Measurements from ENCODE around the gene CFAP61. TPM values are rescaled to one million over a fixed set of nuclear protein-coding genes. Genes with fewer than 3 reads are reported as not detected.

The CFAP61 gene
- total RNA-seq, 2 donors from 2014 or later = not detected

DNA sequence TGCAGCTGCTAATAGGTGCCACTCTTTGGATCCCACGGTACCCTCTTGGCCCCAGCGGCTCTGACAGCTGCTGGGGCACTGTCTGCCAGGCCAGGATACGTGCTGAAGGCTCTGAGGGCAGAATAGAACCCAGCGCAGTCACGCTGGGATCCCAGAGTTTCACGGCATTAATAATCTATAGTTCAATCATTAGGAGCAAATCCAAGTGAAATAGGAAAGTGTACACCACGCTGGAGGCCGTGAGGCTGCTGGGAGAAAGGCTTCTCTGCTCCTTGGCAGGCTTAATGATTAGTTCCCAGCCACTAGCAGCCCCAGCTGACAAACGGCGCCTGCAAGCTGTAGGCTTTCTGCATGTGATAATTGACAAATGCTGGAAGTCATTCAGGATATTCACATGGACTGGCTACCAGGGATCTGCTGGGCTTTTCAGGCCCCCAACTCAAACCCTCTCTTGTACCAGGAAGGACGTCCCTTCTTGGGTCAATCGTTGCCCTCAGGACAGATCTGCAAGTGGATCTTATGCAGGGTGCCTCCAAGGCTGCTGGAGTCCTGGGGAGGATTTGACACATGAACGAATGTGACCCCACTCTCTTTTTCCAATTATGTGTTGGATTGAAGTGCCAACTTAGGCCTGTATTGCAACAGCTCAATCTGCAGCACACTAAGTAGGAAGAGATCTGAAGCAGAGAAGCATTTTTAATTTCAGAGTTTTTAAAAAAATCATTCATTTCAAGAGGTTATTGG is 265.5 kb downstream of the CFAP61 start:
- Mint-ChIP-seq H3K9me3 (no peaks in the 10 kb centered on the region), H3K4me3 (no peak overlapping the region), H3K27me3 (no peaks in the 10 kb centered on the region), H3K27ac (no peak overlapping the region), H3K36me3 (ENCODE audit: low read depth) (no peaks in the 10 kb centered on the region), H3K4me1 (no peaks in the 10 kb centered on the region)
- ATAC-seq (replicated peaks) = no peak

DNA sequence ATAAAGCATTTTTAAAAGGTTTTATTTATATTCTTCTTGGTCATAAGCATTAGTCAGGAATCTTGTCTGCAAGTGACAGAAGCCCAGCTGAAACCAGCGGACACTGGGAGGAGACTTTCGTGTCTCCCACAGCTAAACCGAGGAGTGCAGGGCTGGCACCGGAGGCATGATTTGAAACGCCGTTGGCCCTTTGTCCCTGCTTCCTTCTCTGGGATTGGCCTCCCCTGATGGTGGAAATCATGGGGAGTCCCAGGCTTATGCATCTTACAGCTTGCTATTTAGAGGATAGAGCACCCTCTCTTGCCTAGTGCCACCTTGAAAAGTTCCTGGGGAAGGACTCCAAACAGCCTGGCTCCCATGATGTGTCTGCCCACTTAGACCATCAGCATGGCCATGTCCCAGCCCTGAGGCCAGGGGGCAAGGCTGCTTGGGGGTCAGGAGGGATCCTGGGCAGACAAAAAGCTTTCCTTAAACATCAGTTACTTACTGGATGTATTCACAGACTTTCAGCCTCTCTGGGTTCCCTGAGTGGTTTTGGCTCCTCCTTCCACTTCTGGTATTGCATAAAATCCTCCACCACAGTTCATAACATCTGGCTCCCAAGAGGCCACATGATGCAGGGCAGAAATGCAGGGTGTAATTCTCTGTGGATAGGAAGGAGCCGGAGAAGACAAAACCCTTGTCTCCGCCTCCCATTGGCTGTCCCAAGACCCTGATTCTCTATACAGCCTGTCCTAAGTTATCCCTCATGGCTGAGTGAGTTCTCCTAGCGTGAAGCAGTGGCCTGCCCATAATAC is 266.2 kb downstream of the CFAP61 start:
- Mint-ChIP-seq H3K36me3 (ENCODE audit: low read depth) (no peaks in the 10 kb centered on the region), H3K27ac (no peak overlapping the region), H3K4me3 (no peak overlapping the region)

GRCh38 chr20:20321134-20321533 is 268.8 kb downstream of the CFAP61 start:
- Mint-ChIP-seq H3K4me1 (no peaks in the 10 kb centered on the region), H3K4me3 (no peak overlapping the region), H3K27ac (no peak overlapping the region), H3K9me3 (no peaks in the 10 kb centered on the region), H3K27me3 (no peaks in the 10 kb centered on the region), H3K36me3 (ENCODE audit: low read depth) (no peaks in the 10 kb centered on the region)
- ATAC-seq (replicated peaks) = no peak

More for the DNA sequence above, 266.2 kb downstream of the CFAP61 start:
- H3K9me3 Mint-ChIP-seq = no peaks in the 10 kb centered on the region
- H3K27me3 Mint-ChIP-seq = no peaks in the 10 kb centered on the region
- H3K4me1 Mint-ChIP-seq = no peaks in the 10 kb centered on the region
- ATAC-seq (replicated peaks) = no peak

DNA sequence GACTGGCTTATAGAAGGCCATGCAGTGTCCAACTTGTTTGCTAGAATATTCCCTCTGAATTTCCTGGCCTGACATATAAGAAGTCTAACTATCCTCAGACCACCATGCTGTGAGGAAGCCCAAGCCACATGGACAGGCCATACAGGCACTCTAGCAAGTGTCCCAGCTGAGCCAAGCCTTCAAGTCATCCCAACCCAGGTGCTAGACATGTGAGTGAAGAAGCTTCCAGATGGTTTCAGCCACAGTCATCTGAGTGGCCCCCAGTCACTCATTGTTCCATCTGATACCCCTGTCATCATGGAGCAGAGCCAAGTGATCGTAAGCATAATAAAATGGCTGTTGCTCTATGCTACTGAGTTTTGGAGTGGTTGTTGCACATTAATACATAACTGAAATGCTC is 269.6 kb downstream of the CFAP61 start:
- Mint-ChIP-seq H3K27me3 (no peaks in the 10 kb centered on the region), H3K36me3 (ENCODE audit: low read depth) (no peaks in the 10 kb centered on the region), H3K27ac (no peak overlapping the region)

GRCh38 chr20:20322912-20323311 is 270.6 kb downstream of the CFAP61 start:
- no peak for ATAC-seq (replicated peaks)
- Mint-ChIP-seq H3K27me3 (peaks cover 2% of the 10 kb centered on the region), H3K27ac (no peak overlapping the region), H3K4me3 (no peak overlapping the region), H3K36me3 (ENCODE audit: low read depth) (no peaks in the 10 kb centered on the region), H3K9me3 (no peaks in the 10 kb centered on the region), H3K4me1 (no peaks in the 10 kb centered on the region)

More for the DNA sequence above, 269.6 kb downstream of the CFAP61 start:
- Mint-ChIP-seq H3K4me3 (no peak overlapping the region), H3K9me3 (no peaks in the 10 kb centered on the region), H3K4me1 (no peaks in the 10 kb centered on the region)
- ATAC-seq (replicated peaks) = no peak

GRCh38 chr20:20327746-20328145 is 275.4 kb downstream of the CFAP61 start:
- H3K36me3 Mint-ChIP-seq (ENCODE audit: low read depth) = no peaks in the 10 kb centered on the region
- H3K4me3 Mint-ChIP-seq = no peak overlapping the region
- no peaks in the 10 kb centered on the region for H3K9me3 Mint-ChIP-seq
- H3K27ac Mint-ChIP-seq = no peak overlapping the region
- H3K27me3 Mint-ChIP-seq = peaks cover 10% of the 10 kb centered on the region
- no peak for ATAC-seq (replicated peaks)
- H3K4me1 Mint-ChIP-seq = no peaks in the 10 kb centered on the region

GRCh38 chr20:20329564-20329963 is 277.2 kb downstream of the CFAP61 start:
- Mint-ChIP-seq H3K27me3 (peaks cover 15% of the 10 kb centered on the region), H3K4me1 (no peaks in the 10 kb centered on the region), H3K36me3 (ENCODE audit: low read depth) (no peaks in the 10 kb centered on the region), H3K27ac (no peak overlapping the region), H3K4me3 (no peak overlapping the region), H3K9me3 (no peaks in the 10 kb centered on the region)
- ATAC-seq (replicated peaks) = no peak

DNA sequence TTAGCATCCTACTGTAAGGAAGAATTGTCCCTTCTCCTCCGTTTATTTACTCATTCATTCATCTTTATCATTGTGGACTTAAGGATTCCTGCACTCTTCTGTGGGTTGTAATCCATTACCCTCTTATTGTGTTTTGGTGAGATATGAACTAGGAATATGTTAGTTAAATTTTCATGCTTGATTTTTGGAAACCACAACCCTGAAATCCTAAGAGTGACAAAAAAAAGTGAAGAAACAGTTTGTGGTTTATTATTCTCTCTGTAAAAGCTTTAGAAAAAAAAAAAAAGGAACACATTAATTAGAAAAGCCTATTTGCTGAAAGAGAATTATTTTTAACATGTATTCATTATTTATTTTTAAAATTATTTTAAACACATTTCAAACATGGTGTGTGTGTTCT is 278.8 kb downstream of the CFAP61 start:
- ATAC-seq (replicated peaks) = no peak
- peaks cover 22% of the 10 kb centered on the region for H3K27me3 Mint-ChIP-seq
- H3K27ac Mint-ChIP-seq = no peak overlapping the region
- no peaks in the 10 kb centered on the region for H3K4me1 Mint-ChIP-seq
- H3K9me3 Mint-ChIP-seq = peaks cover 3% of the 10 kb centered on the region
- no peaks in the 10 kb centered on the region for H3K36me3 Mint-ChIP-seq (ENCODE audit: low read depth)
- H3K4me3 Mint-ChIP-seq = no peak overlapping the region

- Mint-ChIP-seq H3K36me3 (ENCODE audit: low read depth) (no peaks in the 10 kb centered on the region), H3K4me1 (no peaks in the 10 kb centered on the region), H3K9me3 (peaks cover 3% of the 10 kb centered on the region), H3K27me3 (peaks cover 22% of the 10 kb centered on the region), H3K4me3 (no peak overlapping the region), H3K27ac (no peak overlapping the region)
- ATAC-seq (replicated peaks) = no peak
Measured at GRCh38 chr20:20331817-20332216, 279.5 kb downstream of the CFAP61 start.

GRCh38 chr20:20333866-20334265 is 281.5 kb downstream of the CFAP61 start:
- H3K36me3 Mint-ChIP-seq (ENCODE audit: low read depth) = no peaks in the 10 kb centered on the region
- peaks cover 19% of the 10 kb centered on the region for H3K27me3 Mint-ChIP-seq
- H3K4me3 Mint-ChIP-seq = no peak overlapping the region
- ATAC-seq (replicated peaks) = no peak
- H3K27ac Mint-ChIP-seq = no peak overlapping the region
- H3K9me3 Mint-ChIP-seq = peaks cover 3% of the 10 kb centered on the region
- H3K4me1 Mint-ChIP-seq = no peaks in the 10 kb centered on the region

DNA sequence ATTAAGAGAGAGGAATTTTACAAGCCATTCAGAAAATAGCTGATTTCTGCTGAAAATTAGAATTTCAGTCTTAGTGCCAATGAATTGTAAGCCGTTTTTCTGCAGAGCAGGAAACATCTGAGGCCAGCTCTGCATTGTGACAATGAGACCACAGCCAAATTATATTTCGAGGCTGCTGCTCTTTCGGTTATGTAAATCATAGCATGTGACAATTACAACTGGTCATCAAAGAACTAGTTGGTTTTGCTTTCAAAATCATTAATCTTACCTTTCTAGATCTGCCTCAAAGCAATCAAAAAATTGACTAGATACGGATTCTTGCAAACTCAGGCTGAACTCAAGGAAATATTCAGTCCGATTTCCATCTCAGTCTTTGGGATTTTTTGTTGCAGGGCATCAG is 282.2 kb downstream of the CFAP61 start:
- Mint-ChIP-seq H3K9me3 (peaks cover 3% of the 10 kb centered on the region), H3K27ac (no peak overlapping the region), H3K27me3 (peaks cover 12% of the 10 kb centered on the region), H3K4me3 (no peak overlapping the region), H3K4me1 (no peaks in the 10 kb centered on the region), H3K36me3 (ENCODE audit: low read depth) (no peaks in the 10 kb centered on the region)
- peak; percentile 18 for ATAC-seq (replicated peaks)

DNA sequence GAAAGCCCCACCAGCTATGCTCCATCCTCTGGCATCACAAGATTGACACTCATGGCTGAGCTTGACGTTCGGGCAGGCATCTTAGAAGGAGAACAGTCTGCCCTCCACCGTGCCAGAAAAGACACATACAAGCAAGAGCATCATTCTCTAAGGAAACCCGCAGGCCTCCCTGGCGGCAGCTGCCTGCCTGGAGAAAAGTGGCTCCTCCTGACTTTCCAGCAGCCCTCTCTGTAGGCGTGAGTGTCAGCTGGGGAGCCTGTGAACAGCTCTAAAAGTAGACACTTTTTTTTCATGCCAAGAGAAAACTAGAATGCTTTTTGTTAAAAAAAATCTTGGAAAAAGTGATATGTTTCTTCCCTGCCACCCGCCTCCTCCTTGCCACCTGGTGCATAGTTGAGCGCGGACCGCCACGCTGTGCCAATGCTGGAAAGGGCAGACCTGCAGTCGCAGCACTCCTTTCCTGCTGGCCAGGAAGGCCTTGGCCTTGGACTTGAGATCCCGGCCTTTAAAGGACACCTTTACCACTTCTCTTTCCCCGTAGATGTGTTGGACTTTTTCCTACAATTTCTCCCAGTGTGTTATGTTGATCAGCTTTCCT is 285.9 kb downstream of the CFAP61 start:
- Mint-ChIP-seq H3K36me3 (ENCODE audit: low read depth) (no peaks in the 10 kb centered on the region), H3K27me3 (peaks cover 13% of the 10 kb centered on the region), H3K9me3 (peaks cover 3% of the 10 kb centered on the region), H3K4me1 (no peaks in the 10 kb centered on the region), H3K4me3 (no peak overlapping the region), H3K27ac (no peak overlapping the region)
- no peak for ATAC-seq (replicated peaks)

- no peak overlapping the region for H3K4me3 Mint-ChIP-seq
- H3K4me1 Mint-ChIP-seq = no peaks in the 10 kb centered on the region
- ATAC-seq (replicated peaks) = no peak
- no peak overlapping the region for H3K27ac Mint-ChIP-seq
- peaks cover 9% of the 10 kb centered on the region for H3K27me3 Mint-ChIP-seq
- no peaks in the 10 kb centered on the region for H3K36me3 Mint-ChIP-seq (ENCODE audit: low read depth)
- H3K9me3 Mint-ChIP-seq = peaks cover 3% of the 10 kb centered on the region
Measured at GRCh38 chr20:20340443-20340842, 288.1 kb downstream of the CFAP61 start.

DNA sequence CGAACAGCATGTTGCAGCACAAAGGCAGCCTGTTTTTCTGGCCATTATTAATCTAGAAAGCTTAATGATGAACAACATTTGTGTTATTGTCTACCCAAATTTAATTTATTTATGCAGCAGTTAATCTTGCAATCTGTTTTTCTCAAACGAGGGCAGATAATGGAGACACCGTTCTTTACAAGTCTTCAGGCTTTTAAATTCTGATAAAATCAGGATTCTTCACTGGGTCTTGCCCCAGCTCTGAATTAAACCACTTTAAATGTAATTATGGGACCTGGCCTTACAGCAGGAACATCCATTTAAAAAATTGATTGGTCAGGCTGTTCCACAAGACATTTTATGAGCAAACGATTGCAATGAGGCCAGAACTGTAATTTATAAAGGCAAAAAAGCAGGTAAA is 289.0 kb downstream of the CFAP61 start:
- H3K27ac Mint-ChIP-seq = no peak overlapping the region
- no peaks in the 10 kb centered on the region for H3K9me3 Mint-ChIP-seq
- H3K36me3 Mint-ChIP-seq (ENCODE audit: low read depth) = no peaks in the 10 kb centered on the region
- peaks cover 3% of the 10 kb centered on the region for H3K27me3 Mint-ChIP-seq
- H3K4me1 Mint-ChIP-seq = no peaks in the 10 kb centered on the region
- no peak overlapping the region for H3K4me3 Mint-ChIP-seq
- ATAC-seq (replicated peaks) = no peak

DNA sequence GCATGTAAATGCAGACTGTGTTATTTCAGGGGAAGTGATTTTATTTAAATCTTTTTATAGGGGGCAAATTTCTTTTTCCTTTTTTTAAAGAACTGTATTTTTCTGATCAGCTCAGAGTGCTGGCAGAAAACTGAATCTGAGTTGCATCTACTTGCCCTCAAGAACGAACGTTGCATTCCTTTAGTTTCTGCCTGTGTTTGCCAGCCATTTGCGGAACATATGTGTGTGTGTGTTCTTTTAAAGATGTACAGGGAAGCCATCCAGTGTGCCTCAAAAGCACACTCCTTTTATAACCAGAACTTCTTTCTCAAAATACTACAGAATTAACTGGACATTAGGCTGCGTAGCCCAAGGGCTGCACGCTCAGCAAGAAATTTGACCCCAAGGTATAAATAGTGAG is 289.7 kb downstream of the CFAP61 start:
- Mint-ChIP-seq H3K27me3 (peaks cover 5% of the 10 kb centered on the region), H3K4me1 (no peaks in the 10 kb centered on the region), H3K4me3 (no peak overlapping the region), H3K9me3 (peaks cover 3% of the 10 kb centered on the region), H3K27ac (no peak overlapping the region), H3K36me3 (ENCODE audit: low read depth) (no peaks in the 10 kb centered on the region)
- no peak for ATAC-seq (replicated peaks)
